GM12878 (cell line): ENCODE data around the gene DPH7. TPM values are rescaled to one million over a fixed set of nuclear protein-coding genes. Genes with fewer than 3 reads are reported as not detected.

Experiments
- ATAC-seq: fragments of 200-7000 bp; cut with Tn5 transposase; 3 replicates; pipeline ENCODE4 v1.9.1; 2020; ENCODE audit warnings: mild to moderate bottlenecking, moderate library complexity
- BruUV-seq: library from RNA; stranded (reverse); fragments of 400-500 nt; replicated peaks from 2 replicates; lab custom pipeline; 2021; lab: Mats Ljungman, UMichigan
- CTCF ChIA-PET: fragments of 300-600 bp; sonication (Branson Sonifier 250); formaldehyde crosslinking; extraction: SDS; loops from one replicate; lab custom pipeline; 2021; ENCODE audit warnings: inconsistent platforms; lab: Yijun Ruan, JAX
- POLR2A ChIA-PET: fragments of 350-600 bp; formaldehyde crosslinking; extraction: SDS; loops from one replicate; lab custom pipeline; 2021; ENCODE audit warnings: inconsistent platforms; lab: Charles Lee
- RAD21 ChIA-PET: fragments of 300-600 bp; sonication (Branson Sonifier 250); formaldehyde crosslinking; loops from one replicate; lab custom pipeline; 2023; ENCODE audit warnings: antibody characterized with exemption; ENCODE audit not compliant: unreplicated experiment; lab: Charles Lee
- SMC1A ChIA-PET: fragments of 300-600 bp; sonication (Branson Sonifier 250); formaldehyde crosslinking; loops from one replicate; lab custom pipeline; 2023; ENCODE audit not compliant: unreplicated experiment, uncharacterized antibody; lab: Charles Lee
- DNase-seq: peaks from one replicate; pipeline ENCODE4 v3.0.0-alpha.2; 2011; ENCODE audit warnings: low read depth, low spot score
- FAIRE-seq: peaks from 3 replicates; lab custom pipeline; 2011; peaks lifted over from hg19 to GRCh38; lab: Jason Lieb, UNC
- H2AFZ ChIP-seq: 2 replicates; pipeline ENCODE4 v1.6.0; 2011; ENCODE audit warnings: low read depth, low read length, control low read depth; ENCODE audit not compliant: control insufficient read depth
- H3K27ac ChIP-seq: 2 replicates; pipeline ENCODE4 v1.5.1; 2011; ENCODE audit warnings: control low read depth; ENCODE audit not compliant: control insufficient read depth, insufficient read depth
- H3K27me3 ChIP-seq, 2 experiments: replicated peaks in 1 of 2; 2 replicates each; pipeline versions ENCODE4 v1.6.0 to v1.6.1; 2011; ENCODE audit warnings: low read length in 1 of 2; ENCODE audit not compliant: control insufficient read depth in 2 of 2, insufficient read depth in 2 of 2
- H3K36me3 ChIP-seq, 2 experiments: 2 replicates each; pipeline ENCODE4 v1.5.1; 2011; ENCODE audit warnings: low read length in 1 of 2; ENCODE audit not compliant: control insufficient read depth in 2 of 2, insufficient read depth in 2 of 2
- H3K4me1 ChIP-seq: 2 replicates; pipeline ENCODE4 v1.6.1; 2011; ENCODE audit warnings: mild to moderate bottlenecking, low read length, moderate library complexity, mixed read lengths; ENCODE audit not compliant: control insufficient read depth, insufficient read depth
- H3K4me2 ChIP-seq: 2 replicates; pipeline ENCODE4 v1.6.0; 2011; ENCODE audit warnings: control low read depth; ENCODE audit not compliant: control insufficient read depth, insufficient read depth
- H3K4me3 ChIP-seq: fragments of 200-600 bp; sonication (generic); 2 replicates; pipeline ENCODE4 v1.5.1; 2016
- H3K79me2 ChIP-seq: 2 replicates; pipeline ENCODE4 v1.6.0; 2011; ENCODE audit warnings: low read length; ENCODE audit not compliant: control insufficient read depth, insufficient read depth
- H3K9ac ChIP-seq: 2 replicates; pipeline ENCODE4 v1.8.0; 2011; ENCODE audit warnings: low read length, control low read depth, mixed read lengths; ENCODE audit not compliant: control insufficient read depth, insufficient read depth
- H3K9me3 ChIP-seq: replicated peaks from 3 replicates; pipeline ENCODE4 v1.5.1; 2011; ENCODE audit warnings: mild to moderate bottlenecking, low read length; ENCODE audit not compliant: control insufficient read depth, insufficient read depth
- H4K20me1 ChIP-seq: 2 replicates; pipeline ENCODE4 v1.6.0; 2011; ENCODE audit not compliant: control insufficient read depth, insufficient read depth
- CBX3 ChIP-seq: fragments of 200-600 bp; sonication (generic); IDR thresholded peaks from 2 replicates; pipeline ENCODE4 v1.6.1; 2016; ENCODE audit warnings: low read depth, borderline replicate concordance
- EP300 ChIP-seq, 2 experiments: fragments of 150-350 bp in 1 of 2; IDR thresholded peaks; 2 replicates each; pipeline ENCODE4 v1.6.1; 2011 to 2012; ENCODE audit warnings: low read depth in 2 of 2, low read length in 2 of 2, borderline replicate concordance in 1 of 2, improper control_type of control experiment in 1 of 2, inconsistent platforms in 1 of 2; ENCODE audit not compliant: control insufficient read depth in 1 of 2
- HCFC1 ChIP-seq: fragments of 150-350 bp; IDR thresholded peaks from 2 replicates; pipeline ENCODE4 v1.6.1; 2014; ENCODE audit warnings: low read length
- IRF3 ChIP-seq: fragments of 450-650 bp; IDR thresholded peaks from 2 replicates; pipeline ENCODE4 v1.6.1; 2014; ENCODE audit warnings: mild to moderate bottlenecking
- MYC ChIP-seq: IDR thresholded peaks from 2 replicates; pipeline ENCODE4 v1.6.1; 2011; ENCODE audit warnings: mild to moderate bottlenecking, low read length, moderate library complexity, inconsistent platforms; ENCODE audit not compliant: insufficient read depth, insufficient replicate concordance, insufficient read length, severe bottlenecking
- NFYA ChIP-seq: IDR thresholded peaks from 2 replicates; pipeline ENCODE4 v1.6.1; 2011; ENCODE audit warnings: low read depth, mild to moderate bottlenecking, low read length, improper control_type of control experiment, borderline replicate concordance
- POLR2A ChIP-seq: IDR thresholded peaks from 2 replicates; pipeline ENCODE4 v1.6.1; 2011; ENCODE audit warnings: low read depth, mild to moderate bottlenecking, low read length
- TCF3 ChIP-seq: IDR thresholded peaks from 2 replicates; pipeline ENCODE4 v1.6.1; 2012; ENCODE audit warnings: low read depth, mild to moderate bottlenecking, low read length, borderline replicate concordance; ENCODE audit not compliant: insufficient read depth
- ZBTB40 ChIP-seq: fragments of 450-650 bp; IDR thresholded peaks from 2 replicates; pipeline ENCODE4 v1.6.1; 2016; ENCODE audit warnings: mild to moderate bottlenecking, moderate library complexity, borderline replicate concordance
- ZNF592 ChIP-seq: fragments of 450-650 bp; IDR thresholded peaks from 2 replicates; pipeline ENCODE4 v1.6.1; 2017; ENCODE audit warnings: mild to moderate bottlenecking, moderate library complexity
- WGBS: methylation state at CpG from one replicate; pipeline ENCODE4 v1.1.6; 2016; ENCODE audit warnings: low lambda C conversion rate; ENCODE audit not compliant: insufficient replicate concordance, insufficient coverage; ENCODE audit errors: missing lambda C conversion rate; 5-methylcytosine and 5-hydroxymethylcytosine counted together
- in situ Hi-C: fragments of 300-500 bp; cut with MboI; formaldehyde crosslinking; loops from 9 replicates; pipeline ENCODE4 v1.14.3; 2018; ENCODE audit warnings: mixed read lengths
- intact Hi-C: fragments of 100-400 bp; cut with micrococcal nuclease; formaldehyde crosslinking; loops from one replicate; pipeline ENCODE4 v1.14.2; 2022; ENCODE audit not compliant: unreplicated experiment
- polyA plus RNA-seq, 11 experiments: library from polyadenylated mRNA; depleted of rRNA in 4 of 11; unstranded in 6 of 11; stranded (reverse) in 5 of 11; fragments of >200 nt; fragmentation: Nextera tagmentation in 4 of 11; fragmentation: Illumina TruSeq in 1 of 11; extraction: Ambion mirVana in 4 of 11; extraction: Trizol in 1 of 11; gene quantifications; 1 replicate in 1 of 11; 2 replicates in 10 of 11; pipeline versions ENCODE4 v1.2.1 to v1.2.3, GENCODE V29; 2011 to 2016; ENCODE audit warnings: inconsistent platforms in 2 of 11, missing spikeins in 2 of 11, low read depth in 1 of 11
- total RNA-seq, 4 experiments: library from RNA; depleted of rRNA in 3 of 4; stranded (reverse); fragments of >200 nt in 3 of 4; fragmentation: Illumina TruSeq in 1 of 4; extraction: Trizol in 1 of 4; gene quantifications; 2 replicates each; pipeline versions ENCODE4 v1.2.1 to v1.2.3, GENCODE V29; 2013 to 2021

Gene DPH7
- total and polyA plus RNA-seq, 10 of the 15 experiments (the other 5 are each of a cell fraction or from before 2014, with no cell fraction given): 8.7 to 40.0 (median 28.1) TPM

GRCh38 chr9:137558127-137558526, 20.6 kb downstream of the DPH7 start:
- TF ChIP-seq NFYA (no peak), IRF3 (no peak), ZNF592 (no peak), MYC (no peak), CBX3 (no peak), TCF3 (no peak), POLR2A (no peak), EP300 (IDR thresholded peaks at IDR 0.05; ENCODE audit: borderline replicate concordance in 1 of 2, control insufficient read depth in 1 of 2, low read depth in 2 of 2, low read length in 2 of 2) (no peak), ZBTB40 (no peak), HCFC1 (no peak)
- Histone ChIP-seq H3K27ac (no peak overlapping the region), H3K4me3 (no peak overlapping the region), H3K9ac (no peak overlapping the region), H3K27me3 (no peaks in the 10 kb centered on the region), H4K20me1 (no peaks in the 10 kb centered on the region), H2AFZ (no peak overlapping the region), H3K4me1 (no peaks in the 10 kb centered on the region; the same call in 1 of the 2 replicates), H3K4me2 (no peak overlapping the region), H3K9me3 (no peaks in the 10 kb centered on the region), H3K36me3 (peaks cover 13 to 20% of the 10 kb centered on the region in 2 experiments), H3K79me2 (no peaks in the 10 kb centered on the region; the same call in 1 of the 2 replicates)
- ATAC-seq: no peak
- SMC1A ChIA-PET: interaction anchor here (1.5 kb wide), 1 partner anchor 17 kb away, joined by 3 read pairs; no protein-coding TSS in a partner anchor
- DNase-seq: no peak
- in situ Hi-C loops: no loop called here
- FAIRE-seq: no peak
- intact Hi-C loops: no loop called here
- RAD21 ChIA-PET: no interaction called here
- POLR2A ChIA-PET: no interaction called here
- CTCF ChIA-PET: interaction anchor here (1.1 to 1.3 kb wide), 2 partner anchors 18 to 23 kb away, joined by 3 to 5 read pairs; no protein-coding TSS in a partner anchor
- BruUV-seq: no TSS peak
- WGBS: 96% methylated on average over 4 of the region's 4 CpGs
